ENCODE measurements around the gene GNAZ.

GNAZ gene

GRCh38 chr22:23106906-23107367 lies 36.6 kb downstream of the GNAZ start:
- no peak for DNase-seq (ENCODE audit: low read depth in 2 of 2)

- no peak for DNase-seq (ENCODE audit: low read depth in 2 of 2)
These were observed 37.3 kb downstream of the GNAZ start for GRCh38 chr22:23107487-23108248.

GRCh38 chr22:23108249-23109078 lies 38.1 kb downstream of the GNAZ start:
- DNase-seq (ENCODE audit: low read depth in 2 of 2), result no peak

GRCh38 chr22:23109079-23109347 lies 38.7 kb downstream of the GNAZ start:
- DNase-seq (ENCODE audit: low read depth in 2 of 2), result no peak

- DNase-seq (ENCODE audit: low read depth in 2 of 2), result no peak
These were observed 39.2 kb downstream of the GNAZ start for GRCh38 chr22:23109441-23109978.

- DNase-seq (ENCODE audit: low read depth in 2 of 2), result no peak
These were observed 40.0 kb downstream of the GNAZ start for GRCh38 chr22:23110190-23110921.

- no peak for DNase-seq (ENCODE audit: low read depth in 2 of 2)
These were observed 40.7 kb downstream of the GNAZ start for GRCh38 chr22:23110922-23111527.

- no peak for DNase-seq (ENCODE audit: low read depth in 2 of 2)
These were observed 42.2 kb downstream of the GNAZ start for GRCh38 chr22:23112472-23113012.

GRCh38 chr22:23113067-23113846 lies 42.9 kb downstream of the GNAZ start:
- no peak for DNase-seq (ENCODE audit: low read depth in 2 of 2)

GRCh38 chr22:23113847-23114720 lies 43.8 kb downstream of the GNAZ start:
- DNase-seq (ENCODE audit: low read depth in 2 of 2), result no peak

- DNase-seq (ENCODE audit: low read depth in 2 of 2), result no peak
These were observed 44.4 kb downstream of the GNAZ start for GRCh38 chr22:23114721-23115020.

- no peak for DNase-seq (ENCODE audit: low read depth in 2 of 2)
These were observed 45.0 kb downstream of the GNAZ start for GRCh38 chr22:23115369-23115768.

GRCh38 chr22:23115825-23116494 lies 45.6 kb downstream of the GNAZ start:
- no peak for DNase-seq (ENCODE audit: low read depth in 2 of 2)

GRCh38 chr22:23116506-23117263 lies 46.4 kb downstream of the GNAZ start:
- DNase-seq (ENCODE audit: low read depth in 2 of 2), result no peak

- DNase-seq (ENCODE audit: low read depth in 2 of 2), result no peak
These were observed 47.0 kb downstream of the GNAZ start for GRCh38 chr22:23117275-23117674.

- no peak for DNase-seq (ENCODE audit: low read depth in 2 of 2)
These were observed 47.8 kb downstream of the GNAZ start for GRCh38 chr22:23117891-23118646.

- DNase-seq (ENCODE audit: low read depth in 2 of 2), result no peak
These were observed 48.6 kb downstream of the GNAZ start for GRCh38 chr22:23118647-23119493.
